HUES48 (cell line): Measurements from ENCODE around the gene TFEC.

ENCODE experiments used
- H3K27ac ChIP-seq: one replicate; pipeline ENCODE4 v1.7.0; 2013; ENCODE audit warnings: low read depth, low read length, inconsistent platforms
- H3K27me3 ChIP-seq: 2 replicates; pipeline ENCODE4 v1.6.1; 2013; ENCODE audit warnings: mild to moderate bottlenecking, low read length; ENCODE audit not compliant: control insufficient read depth, insufficient read depth
- H3K36me3 ChIP-seq: 2 replicates; pipeline ENCODE4 v1.6.1; 2013; ENCODE audit warnings: low read length; ENCODE audit not compliant: control insufficient read depth, insufficient read depth
- H3K4me1 ChIP-seq: 2 replicates; pipeline ENCODE4 v1.6.1; 2013; ENCODE audit warnings: mild to moderate bottlenecking, low read length; ENCODE audit not compliant: control insufficient read depth, insufficient read depth
- H3K4me3 ChIP-seq: 2 replicates; pipeline ENCODE4 v1.5.1; 2013; ENCODE audit warnings: mild to moderate bottlenecking, low read depth, low read length
- H3K9ac ChIP-seq: 2 replicates; pipeline ENCODE4 v1.6.1; 2013; ENCODE audit warnings: mild to moderate bottlenecking, low read depth, low read length, moderate library complexity
- H3K9me3 ChIP-seq: 2 replicates; pipeline ENCODE4 v1.6.1; 2013; ENCODE audit warnings: low read length; ENCODE audit not compliant: control insufficient read depth, insufficient read depth

The TFEC gene

GRCh38 chr7:115988401-115988800 is 42.2 kb downstream of the TFEC start:
- Histone ChIP-seq H3K4me1 (no peaks in the 10 kb centered on the region), H3K9me3 (no peaks in the 10 kb centered on the region), H3K4me3 (no peak overlapping the region), H3K9ac (no peak overlapping the region), H3K36me3 (no peaks in the 10 kb centered on the region), H3K27me3 (no peaks in the 10 kb centered on the region), H3K27ac (no peak overlapping the region)

- H3K9me3 ChIP-seq, result no peaks in the 10 kb centered on the region
- no peak overlapping the region for H3K4me3 ChIP-seq
- H3K9ac ChIP-seq, result no peak overlapping the region
- no peak overlapping the region for H3K27ac ChIP-seq
- no peaks in the 10 kb centered on the region for H3K36me3 ChIP-seq
- H3K27me3 ChIP-seq, result no peaks in the 10 kb centered on the region
- no peaks in the 10 kb centered on the region for H3K4me1 ChIP-seq
Measured at GRCh38 chr7:115987486-115987885, 43.1 kb downstream of the TFEC start.

- no peak overlapping the region for H3K9ac ChIP-seq
- no peaks in the 10 kb centered on the region for H3K27me3 ChIP-seq
- H3K9me3 ChIP-seq, result no peaks in the 10 kb centered on the region
- H3K4me1 ChIP-seq, result no peaks in the 10 kb centered on the region
- H3K4me3 ChIP-seq, result no peak overlapping the region
- H3K36me3 ChIP-seq, result no peaks in the 10 kb centered on the region
- H3K27ac ChIP-seq, result no peak overlapping the region
Measured at GRCh38 chr7:115984105-115984504, 46.5 kb downstream of the TFEC start.

GRCh38 chr7:115980159-115980558 is 50.4 kb downstream of the TFEC start:
- Histone ChIP-seq H3K27ac (no peak overlapping the region), H3K36me3 (no peaks in the 10 kb centered on the region), H3K4me1 (no peaks in the 10 kb centered on the region), H3K27me3 (no peaks in the 10 kb centered on the region), H3K4me3 (no peak overlapping the region), H3K9me3 (no peaks in the 10 kb centered on the region), H3K9ac (no peak overlapping the region)

- no peak overlapping the region for H3K9ac ChIP-seq
- H3K4me1 ChIP-seq, result no peaks in the 10 kb centered on the region
- no peak overlapping the region for H3K4me3 ChIP-seq
- no peak overlapping the region for H3K27ac ChIP-seq
- H3K9me3 ChIP-seq, result no peaks in the 10 kb centered on the region
- no peaks in the 10 kb centered on the region for H3K27me3 ChIP-seq
- no peaks in the 10 kb centered on the region for H3K36me3 ChIP-seq
Measured at GRCh38 chr7:115976651-115977050, 53.9 kb downstream of the TFEC start.

GRCh38 chr7:115975766-115976165 is 54.8 kb downstream of the TFEC start:
- H3K9me3 ChIP-seq, result no peaks in the 10 kb centered on the region
- no peak overlapping the region for H3K4me3 ChIP-seq
- no peaks in the 10 kb centered on the region for H3K27me3 ChIP-seq
- no peak overlapping the region for H3K27ac ChIP-seq
- H3K4me1 ChIP-seq, result no peaks in the 10 kb centered on the region
- H3K9ac ChIP-seq, result no peak overlapping the region
- H3K36me3 ChIP-seq, result no peaks in the 10 kb centered on the region

GRCh38 chr7:115973406-115973805 is 57.2 kb downstream of the TFEC start:
- Histone ChIP-seq H3K27ac (no peak overlapping the region), H3K4me3 (no peak overlapping the region), H3K36me3 (no peaks in the 10 kb centered on the region), H3K27me3 (no peaks in the 10 kb centered on the region), H3K9ac (no peak overlapping the region), H3K4me1 (no peaks in the 10 kb centered on the region), H3K9me3 (no peaks in the 10 kb centered on the region)

GRCh38 chr7:115971506-115971905 is 59.1 kb downstream of the TFEC start:
- H3K27me3 ChIP-seq, result no peaks in the 10 kb centered on the region
- H3K9ac ChIP-seq, result no peak overlapping the region
- H3K36me3 ChIP-seq, result no peaks in the 10 kb centered on the region
- no peak overlapping the region for H3K27ac ChIP-seq
- H3K4me1 ChIP-seq, result no peaks in the 10 kb centered on the region
- no peak overlapping the region for H3K4me3 ChIP-seq
- no peaks in the 10 kb centered on the region for H3K9me3 ChIP-seq

- Histone ChIP-seq H3K27me3 (no peaks in the 10 kb centered on the region), H3K27ac (no peak overlapping the region), H3K4me1 (no peaks in the 10 kb centered on the region), H3K9me3 (no peaks in the 10 kb centered on the region), H3K36me3 (no peaks in the 10 kb centered on the region), H3K4me3 (no peak overlapping the region), H3K9ac (no peak overlapping the region)
Measured at GRCh38 chr7:115968596-115968995, 62.0 kb downstream of the TFEC start.

- Histone ChIP-seq H3K36me3 (no peaks in the 10 kb centered on the region), H3K9me3 (no peaks in the 10 kb centered on the region), H3K27me3 (no peaks in the 10 kb centered on the region), H3K4me3 (no peak overlapping the region), H3K27ac (no peak overlapping the region), H3K4me1 (no peaks in the 10 kb centered on the region), H3K9ac (no peak overlapping the region)
Measured at GRCh38 chr7:115968171-115968570, 62.4 kb downstream of the TFEC start.

- Histone ChIP-seq H3K9ac (no peak overlapping the region), H3K4me3 (no peak overlapping the region), H3K27me3 (no peaks in the 10 kb centered on the region), H3K9me3 (no peaks in the 10 kb centered on the region), H3K36me3 (no peaks in the 10 kb centered on the region), H3K4me1 (no peaks in the 10 kb centered on the region), H3K27ac (no peak overlapping the region)
Measured at GRCh38 chr7:115965796-115966475, 64.6 kb downstream of the TFEC start.
